Endothelial cell of umbilical vein (primary cell): ENCODE measurements around the gene ATXN1. TPM values are rescaled to one million over a fixed set of nuclear protein-coding genes. Genes with fewer than 3 reads are reported as not detected.

ENCODE experiments used
- BruUV-seq: library from RNA; stranded (reverse); fragments of 400-500 nt; replicated peaks from 2 replicates; lab custom pipeline; 2021; lab: Mats Ljungman, UMichigan
- CTCF ChIA-PET: fragments of 300-600, 350-600 bp; sonication (Branson Sonifier 250); formaldehyde crosslinking; loops from one replicate; lab custom pipeline; 2021; ENCODE audit warnings: antibody characterized with exemption, inconsistent platforms; lab: Charles Lee
- POLR2A ChIA-PET: fragments of 300-600, 350-600 bp; sonication (Branson Sonifier 250); formaldehyde crosslinking; loops from one replicate; lab custom pipeline; 2021; ENCODE audit warnings: antibody characterized with exemption, inconsistent platforms; lab: Charles Lee
- DNase-seq: peaks from one replicate; pipeline ENCODE4 v3.0.0-alpha.2; 2011; ENCODE audit warnings: low read depth, low spot score
- FAIRE-seq: peaks from 2 replicates; lab custom pipeline; 2011; peaks lifted over from hg19 to GRCh38; lab: Jason Lieb, UNC
- H2AFZ ChIP-seq: 2 replicates; pipeline ENCODE4 v1.6.0; 2012; ENCODE audit warnings: low read depth, low read length, control low read depth, inconsistent platforms
- H3K27ac ChIP-seq: 2 replicates; pipeline ENCODE4 v1.5.1; 2011; ENCODE audit warnings: low read depth, mild to moderate bottlenecking, control low read depth, low read length, moderate library complexity; ENCODE audit not compliant: insufficient read depth
- H3K27me3 ChIP-seq, 2 experiments: 2 replicates each; pipeline versions ENCODE4 v1.6.0 to v1.6.1; 2011; ENCODE audit warnings: low read length in 2 of 2, mixed read lengths in 1 of 2; ENCODE audit not compliant: control insufficient read depth in 2 of 2, insufficient read depth in 2 of 2
- H3K36me3 ChIP-seq, 2 experiments: 2 replicates in 1 of 2; 3 replicates in 1 of 2; pipeline ENCODE4 v1.5.1; 2011; ENCODE audit warnings: low read length in 2 of 2, mild to moderate bottlenecking in 1 of 2, moderate library complexity in 1 of 2; ENCODE audit not compliant: control insufficient read depth in 2 of 2, insufficient read depth in 2 of 2; ENCODE audit errors: extremely low read depth in 1 of 2
- H3K4me1 ChIP-seq: 3 replicates; pipeline ENCODE4 v1.5.1; 2011; ENCODE audit warnings: mild to moderate bottlenecking, low read length; ENCODE audit not compliant: control insufficient read depth, insufficient read depth; ENCODE audit errors: extremely low read depth
- H3K4me2 ChIP-seq: 2 replicates; pipeline ENCODE4 v1.6.1; 2011; ENCODE audit warnings: low read length, control low read depth, mixed read lengths; ENCODE audit not compliant: insufficient read depth
- H3K4me3 ChIP-seq, 3 experiments: fragments of 200-600 bp in 1 of 3; sonication (generic), shearing (Covaris generic) in 1 of 3; replicated peaks in 1 of 3; 2 replicates each; pipeline ENCODE4 v1.5.1; 2011 to 2016; ENCODE audit warnings: control low read depth in 3 of 3, low read length in 3 of 3, mild to moderate bottlenecking in 2 of 3, inconsistent platforms in 1 of 3, low read depth in 1 of 3, moderate library complexity in 1 of 3; ENCODE audit not compliant: insufficient read depth in 1 of 3
- H3K79me2 ChIP-seq: 2 replicates; pipeline ENCODE4 v1.6.0; 2012; ENCODE audit warnings: low read length, inconsistent platforms; ENCODE audit not compliant: control insufficient read depth, insufficient read depth
- H3K9ac ChIP-seq: replicated peaks from 2 replicates; pipeline ENCODE3; 2011; ENCODE audit warnings: low read length, control low read depth; ENCODE audit not compliant: insufficient read depth; ENCODE audit errors: extremely low read depth
- H3K9me1 ChIP-seq: replicated peaks from 3 replicates; pipeline ENCODE4 v1.6.0; 2011; ENCODE audit warnings: mild to moderate bottlenecking, low read length; ENCODE audit not compliant: control insufficient read depth, insufficient read depth; ENCODE audit errors: extremely low read depth
- H3K9me3 ChIP-seq: replicated peaks from 2 replicates; pipeline ENCODE4 v1.5.1; 2012; ENCODE audit warnings: low read length, inconsistent platforms; ENCODE audit not compliant: control insufficient read depth, insufficient read depth
- H4K20me1 ChIP-seq: replicated peaks from 2 replicates; pipeline ENCODE3; 2011; ENCODE audit warnings: mild to moderate bottlenecking, low read length; ENCODE audit not compliant: control insufficient read depth, insufficient read depth; ENCODE audit errors: extremely low read depth
- EZH2 ChIP-seq: IDR thresholded peaks from 2 replicates; pipeline ENCODE4 v1.6.1; 2012; ENCODE audit warnings: borderline replicate concordance, low read depth, mild to moderate bottlenecking, moderate library complexity, low read length, inconsistent platforms; ENCODE audit not compliant: severe bottlenecking
- FOS ChIP-seq: IDR thresholded peaks from 2 replicates; pipeline ENCODE4 v1.6.1; 2011; ENCODE audit warnings: mild to moderate bottlenecking, low read length, moderate library complexity, borderline replicate concordance; ENCODE audit not compliant: insufficient read depth
- GATA2 ChIP-seq: IDR thresholded peaks from 2 replicates; pipeline ENCODE4 v1.7.0; 2011; ENCODE audit warnings: low read depth, mild to moderate bottlenecking, moderate library complexity, mixed read lengths, low read length; ENCODE audit not compliant: insufficient read length, insufficient read depth
- JUN ChIP-seq: IDR thresholded peaks from 2 replicates; pipeline ENCODE4 v1.6.1; 2011; ENCODE audit warnings: borderline replicate concordance, low read depth; ENCODE audit not compliant: insufficient read length, insufficient read depth
- MAX ChIP-seq: IDR thresholded peaks from 2 replicates; pipeline ENCODE4 v1.6.1; 2011; ENCODE audit not compliant: insufficient read depth, insufficient read length
- MYC ChIP-seq: IDR thresholded peaks from one replicate; pipeline ENCODE4 v1.6.1; 2011; ENCODE audit warnings: mild to moderate bottlenecking, low read depth, low read length
- POLR2A ChIP-seq: IDR thresholded peaks from 2 replicates; pipeline ENCODE4 v1.6.1; 2012; ENCODE audit warnings: low read depth, mild to moderate bottlenecking, control low read depth, low read length
- POLR2AphosphoS5 ChIP-seq: IDR thresholded peaks from 2 replicates; pipeline ENCODE4 v1.6.1; 2012; ENCODE audit warnings: low read depth, mild to moderate bottlenecking, control low read depth, low read length, moderate library complexity; ENCODE audit not compliant: insufficient read depth
- dilution Hi-C: fragments of 300-500 bp; cut with MboI; formaldehyde crosslinking; loops from one replicate; pipeline ENCODE4 v1.15.0; 2019; ENCODE audit warnings: low sequenced_read_pairs; ENCODE audit not compliant: extremely low pct_ligation_motif_present
- intact Hi-C: fragments of 100-400 bp; cut with micrococcal nuclease; formaldehyde crosslinking; loops from one replicate; pipeline ENCODE4 v1.10.0; 2022
- polyA plus RNA-seq, 4 experiments: library from polyadenylated mRNA; depleted of rRNA in 3 of 4; stranded (reverse) in 3 of 4; unstranded in 1 of 4; fragments of >200 nt; gene quantifications; 2 replicates each; pipeline versions ENCODE4 v1.2.1 to v1.2.3, GENCODE V29; 2011 to 2012; ENCODE audit warnings: missing spikeins in 1 of 4
- total RNA-seq: library from RNA; stranded (reverse); gene quantifications from 2 replicates; pipeline ENCODE4 v1.2.3, GENCODE V29; 2021
- TF ChIP-seq, protein P1 (sequence below), 2 donors: IDR thresholded peaks; 1 replicate in 1 of 2; 2 replicates in 1 of 2; pipeline ENCODE4 v1.5.1; 2011; ENCODE audit warnings: low read length in 2 of 2, mild to moderate bottlenecking in 2 of 2, moderate library complexity in 2 of 2, control low read depth in 1 of 2, inconsistent platforms in 1 of 2, low read depth in 1 of 2; ENCODE audit not compliant: insufficient read depth in 1 of 2; ENCODE audit errors: extremely low read depth in 1 of 2

ATXN1 gene
- total and polyA plus RNA-seq, 2 donors (not counting 3 experiments of a cell fraction or from before 2014, with no cell fraction given), result 16.4 to 33.0 TPM

DNA sequence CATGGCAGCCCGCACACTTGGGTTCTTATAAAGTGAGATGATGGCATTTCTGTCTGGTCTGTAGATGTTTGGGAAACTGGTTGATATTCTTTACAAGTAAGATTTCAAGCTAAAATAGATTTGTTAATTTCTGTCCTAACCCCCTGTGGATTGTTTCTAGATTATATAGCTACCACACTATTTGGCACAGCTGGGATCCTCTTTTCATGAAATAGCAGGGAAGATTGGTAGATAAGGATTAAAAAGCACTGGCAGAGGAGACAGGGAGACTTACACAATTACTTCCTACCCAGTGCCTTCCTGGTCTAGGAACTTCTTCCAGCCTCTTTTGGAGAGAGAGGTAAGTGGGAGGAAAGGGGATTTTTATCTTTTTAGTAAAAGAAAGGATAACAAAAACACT, 13.2 kb upstream of the ATXN1 start:
- Histone ChIP-seq H3K4me3 (no peak overlapping the region), H3K4me2 (no peak overlapping the region), H3K9ac (no peak overlapping the region), H4K20me1 (no peaks in the 10 kb centered on the region), H3K79me2 (no peaks in the 10 kb centered on the region), H3K27ac (no peak overlapping the region), H3K36me3 (no peaks in the 10 kb centered on the region), H3K4me1 (peaks cover 15% of the 10 kb centered on the region), H2AFZ (no peak overlapping the region), H3K27me3 (peaks cover 0 to 1% of the 10 kb centered on the region in 2 experiments), H3K9me1 (no peaks in the 10 kb centered on the region), H3K9me3 (no peaks in the 10 kb centered on the region)
- intact Hi-C loops, result no loop called here
- dilution Hi-C loops, result no loop called here
- CTCF ChIA-PET, result interaction anchor here (0.9 to 10.2 kb wide), 3 partner anchors 264 to 443 kb away, joined by 3 to 112 read pairs (median 3); no protein-coding TSS in a partner anchor
- DNase-seq, result no peak
- POLR2A ChIA-PET, result no interaction called here
- no peak for FAIRE-seq
- no peak for TF ChIP-seq POLR2AphosphoS5
- no peak for TF ChIP-seq MAX
- no TSS peak for BruUV-seq

- no peaks in the 10 kb centered on the region for H4K20me1 ChIP-seq
- H3K27ac ChIP-seq, result no peak overlapping the region
- intact Hi-C loops, result no loop called here
- ChIA-PET CTCF (interaction anchor here (0.7 to 10.2 kb wide), 7 partner anchors 9 to 442 kb away, joined by 3 to 112 read pairs (median 3); no protein-coding TSS in a partner anchor), POLR2A (no interaction called here)
- no peak overlapping the region for H3K4me2 ChIP-seq
- TF ChIP-seq MYC (no peak), POLR2A (no peak), EZH2 (no peak), FOS (no peak), JUN (no peak), GATA2 (no peak), MAX (no peak), POLR2AphosphoS5 (no peak)
- TF ChIP-seq, protein P1, sequence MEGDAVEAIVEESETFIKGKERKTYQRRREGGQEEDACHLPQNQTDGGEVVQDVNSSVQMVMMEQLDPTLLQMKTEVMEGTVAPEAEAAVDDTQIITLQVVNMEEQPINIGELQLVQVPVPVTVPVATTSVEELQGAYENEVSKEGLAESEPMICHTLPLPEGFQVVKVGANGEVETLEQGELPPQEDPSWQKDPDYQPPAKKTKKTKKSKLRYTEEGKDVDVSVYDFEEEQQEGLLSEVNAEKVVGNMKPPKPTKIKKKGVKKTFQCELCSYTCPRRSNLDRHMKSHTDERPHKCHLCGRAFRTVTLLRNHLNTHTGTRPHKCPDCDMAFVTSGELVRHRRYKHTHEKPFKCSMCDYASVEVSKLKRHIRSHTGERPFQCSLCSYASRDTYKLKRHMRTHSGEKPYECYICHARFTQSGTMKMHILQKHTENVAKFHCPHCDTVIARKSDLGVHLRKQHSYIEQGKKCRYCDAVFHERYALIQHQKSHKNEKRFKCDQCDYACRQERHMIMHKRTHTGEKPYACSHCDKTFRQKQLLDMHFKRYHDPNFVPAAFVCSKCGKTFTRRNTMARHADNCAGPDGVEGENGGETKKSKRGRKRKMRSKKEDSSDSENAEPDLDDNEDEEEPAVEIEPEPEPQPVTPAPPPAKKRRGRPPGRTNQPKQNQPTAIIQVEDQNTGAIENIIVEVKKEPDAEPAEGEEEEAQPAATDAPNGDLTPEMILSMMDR (IDR thresholded peaks at IDR 0.05; ENCODE audit: extremely low read depth in 1 of 2, insufficient read depth in 1 of 2, low read depth in 1 of 2, low read length in 2 of 2), result no peak
- BruUV-seq, result no TSS peak
- H3K4me3 ChIP-seq, result no peak overlapping the region
- dilution Hi-C loops, result no loop called here
- no peak overlapping the region for H3K9ac ChIP-seq
- H2AFZ ChIP-seq, result no peak overlapping the region
- no peaks in the 10 kb centered on the region for H3K36me3 ChIP-seq
- no peaks in the 10 kb centered on the region for H3K9me1 ChIP-seq
- peaks cover 26% of the 10 kb centered on the region for H3K4me1 ChIP-seq
- FAIRE-seq (no peak), DNase-seq (no peak)
- H3K27me3 ChIP-seq, result no peaks in the 10 kb centered on the region
- no peaks in the 10 kb centered on the region for H3K79me2 ChIP-seq
- H3K9me3 ChIP-seq, result no peaks in the 10 kb centered on the region
Measured at GRCh38 chr6:16773362-16773761, 12.1 kb upstream of the ATXN1 start.
